Naive thymus-derived CD8-positive, alpha-beta T cell (primary cell): ENCODE results near the gene SLC4A4. TPM values are rescaled to one million over a fixed set of nuclear protein-coding genes. Genes with fewer than 3 reads are reported as not detected.

Experiments
- ATAC-seq, 2 donors: fragments of 150-1000 bp; cut with Tn5 transposase in 1 of 2; sonication (Bioruptor Pico), chemical (Tn5 transposase) in 1 of 2; 1 replicate in 1 of 2; 2 replicates in 1 of 2; pipeline ENCODE4 v1.10.0; 2021; ENCODE audit warnings: mild to moderate bottlenecking in 2 of 2, moderate library complexity in 2 of 2
- POLR2A ChIA-PET: fragments of 350-600 bp; sonication (Branson Sonifier 250); formaldehyde crosslinking; loops from one replicate; lab custom pipeline; 2021; ENCODE audit warnings: antibody characterized with exemption; lab: Charles Lee
- DNase-seq, 10 donors: peaks; one replicate each; pipeline versions ENCODE4 v3.0.0 to v3.0.0-alpha.2; 2020 to 2022
- H3K27ac Mint-ChIP-seq, 10 donors: one replicate each; pipeline ENCODE4 v1.8.0; 2020 to 2022; ENCODE audit warnings: mild to moderate bottlenecking in 10 of 10, mixed read lengths in 10 of 10, moderate library complexity in 4 of 10, inconsistent platforms in 1 of 10
- H3K27me3 Mint-ChIP-seq, 5 donors: one replicate each; pipeline ENCODE4 v1.8.0; 2021 to 2022; ENCODE audit warnings: mixed read lengths in 5 of 5
- H3K36me3 Mint-ChIP-seq, 3 donors: one replicate each; pipeline ENCODE4 v1.8.0; 2020 to 2022; ENCODE audit warnings: mixed read lengths in 3 of 3, mild to moderate bottlenecking in 2 of 3, inconsistent platforms in 1 of 3
- H3K4me1 Mint-ChIP-seq, 4 donors: one replicate each; pipeline ENCODE4 v1.8.0; 2021 to 2022; ENCODE audit warnings: mixed read lengths in 4 of 4
- H3K4me3 Mint-ChIP-seq, 10 donors: one replicate each; pipeline ENCODE4 v1.8.0; 2020 to 2022; ENCODE audit warnings: mild to moderate bottlenecking in 10 of 10, mixed read lengths in 10 of 10, moderate library complexity in 6 of 10, inconsistent platforms in 1 of 10
- H3K9me3 Mint-ChIP-seq, 9 donors: one replicate each; pipeline ENCODE4 v1.8.0; 2020 to 2022; ENCODE audit warnings: mixed read lengths in 9 of 9, mild to moderate bottlenecking in 3 of 9, inconsistent platforms in 1 of 9, moderate library complexity in 1 of 9
- polyA plus RNA-seq, 3 donors: library from polyadenylated mRNA; unstranded; fragments of 300-500 nt; fragmentation: Illumina TruSeq; gene quantifications; one replicate each; pipeline ENCODE4 v1.2.3, GENCODE V29; 2021
- total RNA-seq, 8 experiments: library from RNA in 2 of 8; stranded (reverse) in 2 of 8; gene quantifications; one replicate each; pipeline ENCODE4 v1.2.3 and lab custom pipeline; 2021 to 2026

SLC4A4 gene
- total and polyA plus RNA-seq, 5 experiments from 2014 or later = 0.08 to 4.2 (median 0.13) TPM

DNA sequence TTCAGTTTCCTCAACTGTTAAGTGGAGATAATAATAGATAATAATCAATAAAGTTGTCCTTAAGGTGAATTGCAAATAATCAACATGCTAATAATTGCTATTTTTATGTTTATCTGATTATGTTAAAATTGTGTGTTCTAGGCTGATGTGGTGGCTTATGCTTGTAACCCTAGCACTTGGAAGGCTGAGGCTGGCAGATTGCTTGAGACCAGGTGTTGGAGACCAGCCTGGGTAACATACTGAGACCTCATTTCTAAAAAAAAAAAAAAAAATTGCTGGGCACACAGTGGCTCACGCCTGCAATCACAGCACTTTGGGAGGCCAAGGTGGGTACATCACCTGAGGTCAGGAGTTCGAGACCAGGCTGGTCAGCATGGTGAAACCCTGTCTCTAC lies 269.9 kb downstream of the SLC4A4 start:
- no peak for DNase-seq
- Mint-ChIP-seq H3K4me3 (no peak overlapping the region), H3K4me1 (peaks cover 0 to 2% (median 0%) of the 10 kb centered on the region in 4 donors), H3K27ac (no peak overlapping the region), H3K9me3 (peaks cover 0 to 11% (median 3%) of the 10 kb centered on the region in 9 donors), H3K27me3 (peaks cover 7 to 22% (median 13%) of the 10 kb centered on the region in 5 donors), H3K36me3 (no peaks in the 10 kb centered on the region)
- POLR2A ChIA-PET = no interaction called here
- no peak for ATAC-seq

- no peak for ATAC-seq
Measured at GRCh38 chr4:71609167-71609566, 270.3 kb downstream of the SLC4A4 start.

GRCh38 chr4:71609651-71610050 lies 270.8 kb downstream of the SLC4A4 start:
- no peak for DNase-seq
- Mint-ChIP-seq H3K27ac (no peak overlapping the region), H3K4me3 (no peak overlapping the region), H3K36me3 (no peaks in the 10 kb centered on the region), H3K27me3 (peaks cover 7 to 22% (median 14%) of the 10 kb centered on the region in 5 donors), H3K4me1 (peaks cover 0 to 2% (median 0%) of the 10 kb centered on the region in 4 donors), H3K9me3 (peaks cover 0 to 11% (median 3%) of the 10 kb centered on the region in 9 donors)
- POLR2A ChIA-PET = no interaction called here
- no peak for ATAC-seq

More at GRCh38 chr4:71609167-71609566, 270.3 kb downstream of the SLC4A4 start:
- Mint-ChIP-seq H3K9me3 (peaks cover 0 to 11% (median 3%) of the 10 kb centered on the region in 9 donors), H3K4me1 (peaks cover 0 to 2% (median 0%) of the 10 kb centered on the region in 4 donors), H3K27me3 (peaks cover 7 to 22% (median 13%) of the 10 kb centered on the region in 5 donors), H3K36me3 (no peaks in the 10 kb centered on the region), H3K4me3 (no peak overlapping the region), H3K27ac (no peak overlapping the region)
- no peak for DNase-seq
- POLR2A ChIA-PET = no interaction called here

GRCh38 chr4:71614621-71615020 lies 275.8 kb downstream of the SLC4A4 start:
- Mint-ChIP-seq H3K4me3 (no peak overlapping the region), H3K36me3 (no peaks in the 10 kb centered on the region), H3K4me1 (peaks cover 0 to 2% (median 0%) of the 10 kb centered on the region in 4 donors), H3K9me3 (peaks cover 0 to 11% (median 3%) of the 10 kb centered on the region in 9 donors), H3K27me3 (peaks cover 0 to 20% (median 5%) of the 10 kb centered on the region in 5 donors), H3K27ac (no peak overlapping the region)
- DNase-seq (no peak), ATAC-seq (no peak)
- POLR2A ChIA-PET = no interaction called here

GRCh38 chr4:71616168-71616811 lies 277.5 kb downstream of the SLC4A4 start:
- H3K27me3 Mint-ChIP-seq = peaks cover 0 to 13% (median 1%) of the 10 kb centered on the region in 5 donors
- H3K4me3 Mint-ChIP-seq = no peak overlapping the region
- ATAC-seq (no peak), DNase-seq (no peak)
- H3K27ac Mint-ChIP-seq = no peak overlapping the region
- POLR2A ChIA-PET = no interaction called here
- peaks cover 0 to 24% (median 10%) of the 10 kb centered on the region in 9 donors for H3K9me3 Mint-ChIP-seq
- no peaks in the 10 kb centered on the region for H3K36me3 Mint-ChIP-seq
- no peaks in the 10 kb centered on the region for H3K4me1 Mint-ChIP-seq
